GM23338 (cell line): ENCODE data around the gene KAT14. TPM values are rescaled to one million over a fixed set of nuclear protein-coding genes. Genes with fewer than 3 reads are reported as not detected.

ENCODE experiments used
- ATAC-seq: fragments of 200-7000 bp; cut with Tn5 transposase; 3 replicates; pipeline ENCODE4 v1.9.1; 2020
- DNase-seq: peaks from one replicate; pipeline ENCODE4 v3.0.0-alpha.2; 2015; ENCODE audit warnings: low spot score
- H2AFZ ChIP-seq: fragments of 200-600 bp; sonication (generic); 2 replicates; pipeline ENCODE4 v1.8.0; 2016; ENCODE audit warnings: antibody characterized with exemption, mild to moderate bottlenecking, moderate library complexity
- H3F3A ChIP-seq: fragments of 200-600 bp; sonication (generic); replicated peaks from 2 replicates; pipeline ENCODE4 v1.8.0; 2017; ENCODE audit warnings: antibody characterized with exemption, mixed run types, low read depth
- H3K27ac ChIP-seq: fragments of 200-600 bp; sonication (generic); 2 replicates; pipeline ENCODE4 v1.6.1; 2016; ENCODE audit warnings: low read depth
- H3K27me3 ChIP-seq: fragments of 200-600 bp; sonication (generic); 2 replicates; pipeline ENCODE4 v1.8.0; 2016; ENCODE audit warnings: mild to moderate bottlenecking, mixed run types, moderate library complexity; ENCODE audit not compliant: insufficient read depth
- H3K36me3 ChIP-seq: fragments of 200-600 bp; sonication (generic); 2 replicates; pipeline ENCODE4 v1.8.0; 2016; ENCODE audit warnings: mild to moderate bottlenecking; ENCODE audit not compliant: insufficient read depth
- H3K4me1 ChIP-seq: fragments of 200-600 bp; sonication (generic); 2 replicates; pipeline ENCODE4 v1.8.0; 2016; ENCODE audit warnings: mild to moderate bottlenecking, moderate library complexity; ENCODE audit not compliant: insufficient read depth
- H3K4me2 ChIP-seq: fragments of 200-600 bp; sonication (generic); 2 replicates; pipeline ENCODE4 v1.7.1; 2017; ENCODE audit warnings: mixed run types
- H3K4me3 ChIP-seq: fragments of 200-600 bp; sonication (generic); 2 replicates; pipeline ENCODE4 v1.6.1; 2016; ENCODE audit warnings: mixed run types
- H3K79me2 ChIP-seq: fragments of 200-600 bp; sonication (generic); replicated peaks from 2 replicates; pipeline ENCODE4 v1.8.0; 2017; ENCODE audit warnings: mild to moderate bottlenecking; ENCODE audit not compliant: insufficient read depth
- H3K9me2 ChIP-seq: fragments of 200-600 bp; sonication (generic); 2 replicates; pipeline ENCODE4 v1.8.0; 2017; ENCODE audit not compliant: insufficient read depth
- H4K20me1 ChIP-seq: fragments of 200-600 bp; sonication (generic); replicated peaks from 2 replicates; pipeline ENCODE4 v1.8.0; 2017; ENCODE audit warnings: mild to moderate bottlenecking; ENCODE audit not compliant: insufficient read depth
- H3K27ac Mint-ChIP-seq: 2 replicates; pipeline ENCODE4 v1.8.0; 2020; ENCODE audit warnings: inconsistent platforms, mild to moderate bottlenecking, moderate library complexity, mixed read lengths
- H3K27me3 Mint-ChIP-seq: 3 replicates; pipeline ENCODE4 v1.8.0; 2022; ENCODE audit warnings: low read depth, mild to moderate bottlenecking, moderate library complexity, mixed read lengths, inconsistent platforms; ENCODE audit not compliant: insufficient read depth, poor library complexity
- H3K36me3 Mint-ChIP-seq: 3 replicates; pipeline ENCODE4 v1.8.0; 2021; ENCODE audit warnings: low read depth, mild to moderate bottlenecking, inconsistent platforms, moderate library complexity, mixed read lengths
- H3K4me1 Mint-ChIP-seq: 3 replicates; pipeline ENCODE4 v1.8.0; 2020; ENCODE audit warnings: mild to moderate bottlenecking, inconsistent platforms, mixed read lengths
- H3K4me3 Mint-ChIP-seq: 3 replicates; pipeline ENCODE4 v1.8.0; 2021; ENCODE audit warnings: moderate library complexity, mild to moderate bottlenecking, inconsistent platforms, mixed read lengths
- H3K9me3 Mint-ChIP-seq: 3 replicates; pipeline ENCODE4 v1.8.0; 2020; ENCODE audit warnings: moderate library complexity, mild to moderate bottlenecking, inconsistent platforms, mixed read lengths
- CTCF ChIP-seq, 2 experiments: fragments of 200-600 bp in 1 of 2; sonication (generic) in 1 of 2; conservative IDR thresholded peaks; 2 replicates each; pipeline versions ENCODE4 v1.5.1 to v1.6.1; 2016 to 2017; ENCODE audit warnings: antibody characterized with exemption in 2 of 2, low read depth in 2 of 2, mild to moderate bottlenecking in 2 of 2, moderate library complexity in 1 of 2
- ETS1 ChIP-seq: IDR thresholded peaks from 2 replicates; pipeline ENCODE4 v1.6.1; 2016; ENCODE audit warnings: antibody characterized with exemption
- EZH2 ChIP-seq: fragments of 200-600 bp; sonication (generic); IDR thresholded peaks from one replicate; pipeline ENCODE4 v1.8.0; 2017; ENCODE audit warnings: antibody characterized with exemption, mild to moderate bottlenecking, low read depth; ENCODE audit not compliant: unreplicated experiment
- EZH2phosphoT487 ChIP-seq: fragments of 200-600 bp; sonication (generic); IDR thresholded peaks from one replicate; pipeline ENCODE4 v1.8.1; 2018; ENCODE audit warnings: antibody characterized with exemption; ENCODE audit not compliant: unreplicated experiment
- JUNB ChIP-seq: IDR thresholded peaks from one replicate; pipeline ENCODE4 v1.6.1; 2016; ENCODE audit warnings: antibody characterized with exemption; ENCODE audit not compliant: unreplicated experiment
- NANOG ChIP-seq: IDR thresholded peaks from 2 replicates; pipeline ENCODE4 v1.6.1; 2016; ENCODE audit warnings: antibody characterized with exemption, borderline replicate concordance
- POLR2AphosphoS5 ChIP-seq: IDR thresholded peaks from 2 replicates; pipeline ENCODE4 v1.6.1; 2016; ENCODE audit warnings: antibody characterized with exemption, low read depth
- REST ChIP-seq: IDR thresholded peaks from one replicate; pipeline ENCODE4 v1.6.1; 2018; ENCODE audit warnings: antibody characterized with exemption; ENCODE audit not compliant: unreplicated experiment
- STAT1 ChIP-seq: IDR thresholded peaks from one replicate; pipeline ENCODE4 v1.6.1; 2016; ENCODE audit warnings: antibody characterized with exemption; ENCODE audit not compliant: unreplicated experiment
- ZNF114 ChIP-seq: fragments of 250-450 bp; sonication (Bioruptor Pico); IDR thresholded peaks from 2 replicates; pipeline ENCODE4 v1.5.0; 2020; ENCODE audit warnings: mild to moderate bottlenecking, moderate library complexity
- ZNF331 ChIP-seq: fragments of 250-450 bp; sonication (Bioruptor Pico); IDR thresholded peaks from 2 replicates; pipeline ENCODE4 v1.5.0; 2020; ENCODE audit warnings: low read depth, mild to moderate bottlenecking, moderate library complexity
- ZNF462 ChIP-seq: fragments of 250-450 bp; sonication (Bioruptor Pico); IDR thresholded peaks from 2 replicates; pipeline ENCODE4 v1.5.0; 2020; ENCODE audit warnings: mild to moderate bottlenecking, moderate library complexity
- polyA plus RNA-seq: library from polyadenylated mRNA; unstranded; fragments of >200 nt; fragmentation: Nextera tagmentation; extraction: Ambion mirVana; gene quantifications from 2 replicates; pipeline ENCODE4 v1.2.1, GENCODE V29; 2016
- total RNA-seq: library from RNA; depleted of rRNA; stranded (reverse); fragments of >200 nt; shearing (Covaris generic); gene quantifications from 2 replicates; pipeline ENCODE4 v1.2.3, GENCODE V29; 2014

KAT14 gene
- total and polyA plus RNA-seq, 2 experiments from 2014 or later = 17.8 to 25.0 TPM

GRCh38 chr20:18154342-18154741, 16.7 kb downstream of the KAT14 start:
- H3K4me1 ChIP-seq = no peaks in the 10 kb centered on the region
- H3K27ac ChIP-seq = no peak overlapping the region
- no peaks in the 10 kb centered on the region for H3K9me3 Mint-ChIP-seq
- H3K27me3 ChIP-seq = no peaks in the 10 kb centered on the region
- H2AFZ ChIP-seq = no peak overlapping the region
- no peak overlapping the region for H3K4me3 ChIP-seq
- H3K4me1 Mint-ChIP-seq = no peaks in the 10 kb centered on the region
- H3F3A ChIP-seq = no peaks in the 10 kb centered on the region
- no peak for ATAC-seq
- no peaks in the 10 kb centered on the region for H3K9me2 ChIP-seq
- DNase-seq = no peak
- no peak overlapping the region for H3K27ac Mint-ChIP-seq
- H3K36me3 Mint-ChIP-seq = peaks cover 22% of the 10 kb centered on the region
- H3K27me3 Mint-ChIP-seq = peaks cover 2% of the 10 kb centered on the region
- 0 out of 2 replicates have a peak, but pooled peaks cover 6% of the 10 kb centered on the region for H4K20me1 ChIP-seq
- H3K79me2 ChIP-seq = no peaks in the 10 kb centered on the region
- peaks cover 22% of the 10 kb centered on the region for H3K36me3 ChIP-seq
- no peak overlapping the region for H3K4me2 ChIP-seq
- no peak for TF ChIP-seq NANOG
- TF ChIP-seq ZNF331 = no peak
- no peak for TF ChIP-seq JUNB
- no peak for TF ChIP-seq REST
- no peak for TF ChIP-seq POLR2AphosphoS5
- TF ChIP-seq EZH2 = no peak
- TF ChIP-seq ZNF114 = no peak
- TF ChIP-seq ZNF462 (CRISPR knock-in tag) = no peak
- TF ChIP-seq ETS1 = no peak
- no peak for TF ChIP-seq STAT1
- no peak for TF ChIP-seq EZH2phosphoT487
- TF ChIP-seq CTCF (conservative IDR thresholded peaks at IDR 0.05; ENCODE audit: low read depth in 2 of 2) = no peak
- no peak overlapping the region for H3K4me3 Mint-ChIP-seq
